ENCODE results near the gene GBF1.
"Not testable (repeated sequence)": the region's sequence is repeated elsewhere in the genome, so short reads cannot be mapped to it uniquely, and the experiment has no call there.

The GBF1 gene

GRCh38 chr10:102231357-102232318 lies 13.7 kb upstream of the GBF1 start:
- peak; percentile 55 to 65 for ATAC-seq

DNA sequence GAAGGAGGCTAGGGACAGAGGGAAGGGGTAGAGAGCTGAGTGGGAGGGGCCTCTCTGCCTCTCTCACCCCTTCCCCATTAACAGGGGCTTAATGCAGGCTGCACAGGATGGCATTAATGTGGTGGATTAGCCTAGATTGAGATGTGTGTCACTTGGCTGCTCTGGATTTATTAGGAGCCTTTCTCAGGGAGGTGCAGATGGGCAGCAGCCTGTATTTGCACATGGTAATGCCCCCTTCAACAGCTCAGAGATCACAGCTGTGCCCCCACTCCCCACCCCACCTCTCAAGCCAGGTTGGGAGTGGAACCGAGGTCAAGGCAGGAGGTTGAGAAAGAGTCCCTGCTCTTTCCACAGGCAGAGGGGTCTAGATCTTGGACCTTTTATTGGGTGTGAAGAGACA lies 11.3 kb upstream of the GBF1 start:
- no peak for ATAC-seq

- no peak for ATAC-seq
Measured at GRCh38 chr10:102234888-102235597, 10.3 kb upstream of the GBF1 start.

- ATAC-seq: no peak
Measured at GRCh38 chr10:102235598-102235920, 9.8 kb upstream of the GBF1 start.

DNA sequence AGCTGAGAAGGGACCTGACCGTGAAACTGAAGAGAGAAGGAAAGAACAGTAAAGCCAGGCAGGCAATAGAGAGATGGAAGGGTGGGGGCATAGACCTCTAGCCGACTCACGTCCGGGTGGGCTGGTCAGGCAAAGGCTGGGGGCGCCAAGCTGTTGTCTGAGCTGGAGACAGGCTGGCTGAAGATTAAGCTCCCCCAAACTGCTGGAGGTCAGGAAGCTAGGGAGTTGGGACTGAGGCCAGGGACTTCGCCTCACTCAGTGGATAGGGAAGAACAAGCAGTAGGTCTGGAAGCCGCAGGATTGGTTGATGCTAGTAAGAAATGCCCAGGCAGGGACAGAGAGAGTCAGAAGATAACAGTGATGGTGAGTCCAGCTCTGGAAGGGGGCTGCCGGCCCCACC lies 9.3 kb upstream of the GBF1 start:
- no peak for ATAC-seq

GRCh38 chr10:102237711-102238252 lies 7.5 kb upstream of the GBF1 start:
- no peak for ATAC-seq

DNA sequence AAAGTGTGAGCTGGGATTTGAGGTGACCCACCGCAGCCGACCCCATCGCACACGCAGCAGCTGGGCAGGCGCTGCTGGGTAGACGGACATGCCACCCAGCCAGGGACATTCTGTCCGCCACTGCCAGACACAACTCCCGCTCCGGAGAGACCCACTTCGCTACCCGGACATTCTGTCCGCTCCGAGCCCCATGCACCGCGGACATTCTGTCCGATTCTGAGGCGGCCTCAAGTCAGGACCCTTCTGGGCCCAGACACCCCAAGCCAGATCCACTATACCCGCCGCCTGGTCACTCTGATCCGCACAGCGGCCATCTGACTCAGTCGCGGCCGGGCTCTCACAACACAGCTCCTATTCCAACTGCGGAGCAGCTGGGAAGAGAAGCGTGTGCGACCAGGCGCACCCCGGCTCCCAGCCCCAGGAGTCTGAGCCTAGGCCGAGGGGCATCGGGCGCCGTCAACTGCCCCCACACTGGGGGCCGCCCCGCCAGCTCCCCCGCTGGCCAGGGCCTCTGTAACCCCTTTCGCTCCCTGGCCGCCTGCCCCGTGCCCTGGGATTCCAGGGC lies 4.8 kb upstream of the GBF1 start:
- ATAC-seq: no peak

- no peak for ATAC-seq
Measured at GRCh38 chr10:102241032-102241443, 4.3 kb upstream of the GBF1 start.

- ATAC-seq: peak; percentile 50 to 51
Measured at GRCh38 chr10:102241444-102242117, 3.8 kb upstream of the GBF1 start, which contains the start of gene PITX3. TSS of gene PITX3 (minus strand) at chr10:102241512. CDS start at chr10:102232080, 9,432 bp downstream.

DNA sequence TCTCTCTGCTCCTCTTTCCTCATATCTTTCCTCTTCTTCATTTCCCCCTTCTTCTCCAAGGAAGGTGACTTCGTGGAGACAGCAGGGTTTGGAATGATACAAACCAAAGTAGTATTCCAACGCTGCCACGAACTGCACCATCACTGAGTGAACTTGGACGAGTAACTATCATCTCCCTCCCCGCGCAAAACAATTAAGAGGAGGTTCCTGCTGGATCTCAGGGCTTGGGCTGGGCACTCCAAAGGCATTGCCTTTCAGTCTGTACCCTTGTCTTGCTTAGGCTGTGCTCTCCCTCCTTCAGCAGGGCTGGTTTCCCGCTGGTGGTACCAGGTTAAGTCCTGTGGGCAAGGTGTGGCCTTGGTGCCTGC lies 3.2 kb upstream of the GBF1 start:
- no peak for ATAC-seq

DNA sequence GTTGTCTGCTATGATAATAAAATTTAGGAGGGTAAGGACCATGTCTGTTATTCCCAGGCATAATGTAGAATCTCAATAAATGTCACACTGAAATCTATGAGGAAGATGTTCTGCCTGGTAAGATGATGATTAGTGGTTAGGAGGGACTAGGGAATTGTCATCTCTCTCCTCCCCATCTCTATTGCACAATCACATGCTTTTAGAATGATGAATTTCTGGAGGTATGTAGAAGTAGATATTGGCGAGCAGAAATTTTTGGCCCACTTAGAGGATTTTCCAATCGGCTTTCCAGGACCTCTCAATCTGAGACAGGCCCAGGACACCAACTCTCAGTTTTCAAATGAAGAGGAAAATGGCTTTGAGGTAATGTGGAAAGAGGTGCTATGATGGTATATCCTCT lies 2.0 kb upstream of the GBF1 start:
- no peak for ATAC-seq

GRCh38 chr10:102245932-102246251 lies 560 bp downstream of the GBF1 start:
- ATAC-seq: no peak

- ATAC-seq: no peak
Measured at GRCh38 chr10:102246261-102246660, 929 bp downstream of the GBF1 start.

DNA sequence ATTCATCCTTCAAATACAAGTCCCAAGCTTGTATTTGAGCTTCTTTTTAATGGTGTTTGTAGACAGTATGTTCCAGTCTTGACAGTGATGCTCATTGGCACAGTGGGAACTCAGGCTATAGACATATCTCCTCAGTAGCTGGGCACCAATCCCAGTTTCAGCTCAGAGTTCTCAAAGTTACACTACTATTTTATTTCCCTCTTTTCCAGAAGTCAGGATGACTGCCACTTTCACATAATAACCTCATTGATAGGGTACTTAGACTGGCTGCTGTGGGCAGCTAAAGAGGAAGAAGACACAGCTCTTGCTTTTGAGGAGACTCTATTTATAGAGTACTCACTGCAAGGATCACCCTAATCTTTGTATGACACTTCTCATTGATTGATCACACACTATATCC lies 2.4 kb downstream of the GBF1 start:
- ATAC-seq: no peak

DNA sequence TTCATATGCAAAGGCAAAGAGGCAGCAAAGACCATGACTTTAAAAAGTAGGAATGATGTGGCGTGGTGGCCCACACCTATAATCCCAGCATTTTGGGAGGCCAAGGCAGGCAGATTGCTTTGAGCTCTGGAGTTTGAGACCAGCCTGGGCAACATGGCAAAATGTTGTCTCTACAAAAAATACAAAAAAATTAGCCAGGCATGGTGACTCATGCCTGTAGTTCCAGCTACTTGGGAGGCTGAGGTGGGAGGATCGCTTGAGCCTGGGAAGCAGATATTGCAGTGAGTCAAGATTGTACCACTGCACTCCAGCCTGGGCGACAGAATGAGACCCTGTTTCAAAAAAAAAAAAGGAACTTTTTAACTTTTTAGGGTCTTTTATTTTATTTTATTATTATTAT lies 7.2 kb downstream of the GBF1 start:
- not testable (repeated sequence) for ATAC-seq

DNA sequence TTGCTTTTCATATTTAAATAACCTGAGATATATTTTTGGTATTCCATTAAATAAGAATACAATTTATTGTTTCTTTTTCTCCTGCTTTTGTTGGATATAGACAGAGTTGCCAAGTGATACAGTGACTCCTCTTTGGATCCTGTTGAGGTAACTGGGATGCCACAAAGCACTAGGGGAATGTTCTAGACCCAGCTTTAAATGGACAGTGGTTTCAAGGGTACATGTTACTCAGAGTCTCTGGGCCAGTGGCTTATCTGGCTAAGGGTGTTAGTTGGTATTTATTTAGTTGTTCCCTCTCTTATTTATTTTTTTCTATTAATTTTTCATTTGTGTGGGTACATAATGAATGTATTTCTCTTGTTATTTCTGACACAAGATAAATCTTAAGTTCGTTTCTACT lies 9.1 kb downstream of the GBF1 start:
- ATAC-seq: no peak

DNA sequence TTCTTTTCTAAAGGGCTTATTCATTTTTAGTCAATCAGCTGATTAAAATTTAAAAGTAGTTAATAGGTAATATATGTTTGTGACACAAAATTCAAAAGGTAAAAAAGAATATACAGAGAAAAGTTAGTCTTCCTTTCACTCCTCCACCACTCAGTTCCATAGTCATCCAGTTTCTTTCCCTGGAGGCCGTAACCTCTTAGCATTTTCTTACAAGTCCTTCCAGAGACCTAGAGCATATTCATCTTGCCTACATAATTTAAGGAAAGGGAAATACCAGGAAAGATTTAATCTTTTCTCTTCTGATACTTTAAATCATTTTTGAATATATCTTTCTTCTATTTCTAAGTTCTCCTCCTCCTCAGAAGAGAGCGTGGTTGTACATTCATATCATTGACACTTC lies 10.1 kb downstream of the GBF1 start:
- ATAC-seq: no peak

GRCh38 chr10:102261196-102261595 lies 15.9 kb downstream of the GBF1 start:
- no peak for ATAC-seq

DNA sequence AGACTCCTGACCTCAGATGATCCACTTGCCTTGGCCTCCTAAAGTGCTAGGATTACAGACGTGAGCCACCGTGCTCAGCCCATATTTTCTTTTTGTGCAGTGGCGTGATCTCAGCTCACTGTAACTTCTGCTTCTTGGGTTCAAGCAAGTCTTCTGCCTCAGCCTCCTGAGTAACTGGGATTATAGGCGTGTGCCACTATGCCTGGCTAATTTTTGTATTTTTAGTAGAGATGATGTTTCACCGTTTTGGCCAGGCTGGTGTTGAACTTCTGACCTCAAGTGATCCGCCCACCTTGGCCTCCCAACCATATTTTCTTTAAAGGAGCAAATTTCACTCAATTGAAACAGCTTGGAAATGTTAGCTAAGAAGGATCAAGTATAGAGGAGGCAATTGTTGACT lies 16.5 kb downstream of the GBF1 start:
- no peak for ATAC-seq

DNA sequence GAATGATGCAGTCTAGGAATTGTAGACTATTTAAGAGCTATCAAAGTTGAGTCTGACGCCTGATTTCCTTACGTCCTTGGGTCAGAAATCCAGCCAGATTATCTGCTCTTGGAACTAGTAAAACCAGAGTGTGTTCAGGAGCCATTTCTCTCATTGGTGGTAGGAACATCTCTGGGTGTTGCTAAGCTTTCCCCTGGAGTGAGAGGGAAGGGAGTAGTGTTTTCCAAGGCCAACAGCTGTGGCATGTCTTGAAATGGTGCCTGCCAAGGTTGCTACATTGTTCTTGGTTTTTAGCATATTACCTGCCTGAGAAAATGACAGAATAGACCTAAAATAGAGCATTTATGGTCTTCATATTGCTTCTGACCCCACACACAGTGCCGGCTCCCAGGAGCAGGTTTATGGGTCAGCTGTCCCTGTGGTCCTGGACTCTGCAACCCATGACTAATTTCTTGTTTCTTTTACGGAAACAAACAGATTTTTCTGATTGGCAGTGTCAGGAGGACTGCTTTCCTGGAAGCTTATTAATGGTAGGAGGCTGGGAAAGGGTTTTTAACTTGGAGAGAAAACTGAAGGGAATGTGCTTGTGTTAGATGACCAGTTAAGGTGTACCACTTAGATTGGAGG lies 17.5 kb downstream of the GBF1 start:
- ATAC-seq: no peak

DNA sequence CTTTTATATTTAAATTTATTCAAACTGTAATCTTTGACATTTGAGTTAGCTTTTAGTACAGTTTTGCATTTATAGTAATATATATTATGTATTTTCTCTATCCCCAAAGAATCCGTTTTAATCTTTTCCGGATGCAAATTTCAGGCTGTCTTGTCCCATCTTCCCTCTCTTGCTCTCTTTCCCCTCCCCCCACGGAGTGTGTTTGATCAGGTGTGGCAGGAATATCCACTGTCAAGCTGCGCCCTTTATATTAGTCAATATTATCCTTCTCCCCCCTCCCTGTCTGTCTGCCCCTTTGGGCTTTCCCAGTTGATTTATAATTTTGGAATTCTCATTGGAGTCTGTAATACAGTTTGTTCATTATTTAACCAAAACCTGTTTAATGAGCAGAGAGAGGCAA lies 19.0 kb downstream of the GBF1 start:
- ATAC-seq: no peak

- no peak for ATAC-seq
Measured at GRCh38 chr10:102266670-102267069, 21.3 kb downstream of the GBF1 start.

DNA sequence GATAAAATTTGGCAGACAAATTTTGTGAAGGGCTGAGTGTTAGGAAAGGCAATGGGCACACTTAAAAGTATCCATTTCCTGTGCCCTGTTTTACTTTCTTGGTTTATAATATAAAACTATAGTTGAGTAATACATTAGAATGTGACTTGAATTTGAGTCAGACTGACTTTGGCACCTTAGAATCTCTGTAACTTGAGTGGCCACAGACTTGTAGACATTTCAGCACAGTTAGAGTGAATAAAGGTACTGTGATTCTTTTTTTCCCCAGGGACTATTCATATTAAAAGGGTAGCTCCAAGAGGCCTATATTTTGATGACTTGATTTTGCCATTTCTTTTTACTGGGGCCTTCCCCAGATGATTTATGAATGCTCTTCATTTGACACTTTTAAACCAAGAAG lies 22.4 kb downstream of the GBF1 start:
- peak; percentile 92 to 93 for ATAC-seq

All from activated CD4-positive, CD25-positive, alpha-beta regulatory T cell treated with anti-CD3 and anti-CD28 coated beads, Interleukin-2, amount 50 U/mL, for 24 hours (primary cell).